OCI-LY7 (cell line): Measurements from ENCODE around the gene FA2H.

Experiments
- CTCF ChIP-seq: fragments of 200-600 bp; sonication (generic); conservative IDR thresholded peaks from 2 replicates; pipeline ENCODE4 v1.5.1; 2014; ENCODE audit warnings: mild to moderate bottlenecking, antibody characterized with exemption, low read length, moderate library complexity, mixed read lengths
- EZH2phosphoT487 ChIP-seq: fragments of 200-600 bp; sonication (generic); IDR thresholded peaks from 2 replicates; pipeline ENCODE4 v1.6.1; 2018; ENCODE audit warnings: low read depth, borderline replicate concordance, mild to moderate bottlenecking, mixed run types, antibody characterized with exemption, low read length, moderate library complexity, mixed read lengths

- TF ChIP-seq CTCF (no peak), EZH2phosphoT487 (no peak)
These were observed 6.9 kb downstream of the FA2H start for GRCh38 chr16:74767749-74768148.
